Ovary (tissue), 3 donors: ENCODE measurements around the gene ANKDD1B.

Experiments used
- CTCF ChIP-seq, 3 donors: fragments of 450-650 bp in 2 of 3; fragments of 200-600 bp in 1 of 3; IDR thresholded peaks; one replicate each; pipeline versions ENCODE4 v1.5.1 to v1.8.0; 2016 to 2022; ENCODE audit warnings: antibody characterized with exemption in 3 of 3, mild to moderate bottlenecking in 1 of 3
- EP300 ChIP-seq: sonication (generic); formaldehyde crosslinking; IDR thresholded peaks from one replicate; pipeline ENCODE4 v1.6.1; 2017; ENCODE audit warnings: antibody characterized with exemption
- POLR2A ChIP-seq: fragments of 450-650 bp; IDR thresholded peaks from one replicate; pipeline ENCODE4 v1.6.1; 2017; ENCODE audit warnings: antibody characterized with exemption, mild to moderate bottlenecking, moderate library complexity
- donor health status: DM: no; HTN: no; CAD: no.

- TF ChIP-seq CTCF (IDR thresholded peaks at IDR 0.05), result no peak
- TF ChIP-seq POLR2A, result no peak
- no peak for TF ChIP-seq EP300
These were observed 28.5 kb downstream of the ANKDD1B start for GRCh38 chr5:75639535-75640311.
